H1 (cell line): ENCODE data around the gene ROBO2. TPM values are rescaled to one million over a fixed set of nuclear protein-coding genes. Genes with fewer than 3 reads are reported as not detected.

Source experiments
- CTCF ChIA-PET: fragments of 300-600 bp; sonication (Branson Sonifier 250); formaldehyde crosslinking; loops from one replicate; lab custom pipeline; 2021; ENCODE audit not compliant: partially characterized antibody; lab: Charles Lee
- POLR2A ChIA-PET: fragments of 300-600 bp; sonication (Branson Sonifier 250); formaldehyde crosslinking; loops from one replicate; lab custom pipeline; 2021; ENCODE audit warnings: inconsistent platforms; ENCODE audit not compliant: partially characterized antibody; lab: Charles Lee
- DNase-seq, 2 experiments: peaks; one replicate each; pipeline versions ENCODE4 v3.0.0 to v3.0.0-alpha.2; 2010 to 2022; ENCODE audit warnings: low spot score in 2 of 2, low read depth in 1 of 2, mixed read lengths in 1 of 2
- FAIRE-seq: peaks from 2 replicates; lab custom pipeline; 2011; peaks lifted over from hg19 to GRCh38; lab: Jason Lieb, UNC
- H2AFZ ChIP-seq: 2 replicates; pipeline ENCODE4 v1.8.1; 2012; ENCODE audit warnings: low read length, inconsistent platforms
- H2AK5ac ChIP-seq: 2 replicates; pipeline ENCODE4 v1.6.1; 2013; ENCODE audit warnings: low read depth, low read length
- H2BK120ac ChIP-seq: replicated peaks from 2 replicates; pipeline ENCODE3; 2013; ENCODE audit warnings: low read depth, low read length, inconsistent platforms
- H2BK12ac ChIP-seq: 2 replicates; pipeline ENCODE4 v1.6.1; 2013; ENCODE audit warnings: low read depth, low read length
- H2BK15ac ChIP-seq: 2 replicates; pipeline ENCODE4 v1.6.1; 2013; ENCODE audit warnings: low read length
- H2BK20ac ChIP-seq: 2 replicates; pipeline ENCODE4 v1.6.1; 2013; ENCODE audit warnings: low read length
- H2BK5ac ChIP-seq: 2 replicates; pipeline ENCODE4 v1.6.1; 2013; ENCODE audit warnings: low read depth, low read length
- H3K14ac ChIP-seq: 2 replicates; pipeline ENCODE4 v1.6.1; 2013; ENCODE audit warnings: inconsistent platforms; ENCODE audit not compliant: insufficient read length
- H3K18ac ChIP-seq: 2 replicates; pipeline ENCODE4 v1.6.1; 2013; ENCODE audit warnings: low read length; ENCODE audit errors: extremely low read depth
- H3K23ac ChIP-seq: 2 replicates; pipeline ENCODE4 v1.6.1; 2013; ENCODE audit warnings: inconsistent platforms; ENCODE audit not compliant: insufficient read length
- H3K23me2 ChIP-seq: 2 replicates; pipeline ENCODE4 v1.6.1; 2013; ENCODE audit warnings: low read depth, low read length
- H3K27ac ChIP-seq: 2 replicates; pipeline ENCODE4 v1.6.1; 2011; ENCODE audit warnings: low read depth, low read length, inconsistent platforms
- H3K27me3 ChIP-seq, 4 experiments: replicated peaks in 1 of 4; 1 replicate in 1 of 4; 2 replicates in 3 of 4; pipeline versions ENCODE4 v1.6.1 to v1.8.1; 2011 to 2013; ENCODE audit warnings: low read length in 3 of 4, mild to moderate bottlenecking in 3 of 4, inconsistent platforms in 2 of 4, mixed read lengths in 2 of 4, moderate library complexity in 1 of 4; ENCODE audit not compliant: control insufficient read depth in 3 of 4, insufficient read depth in 3 of 4; ENCODE audit errors: extremely low read depth in 1 of 4
- H3K36me3 ChIP-seq, 4 experiments: 2 replicates each; pipeline versions ENCODE4 v1.6.1 to v1.8.1; 2011 to 2013; ENCODE audit warnings: mild to moderate bottlenecking in 4 of 4, low read length in 3 of 4, moderate library complexity in 2 of 4, control low read depth in 1 of 4, inconsistent platforms in 1 of 4; ENCODE audit not compliant: insufficient read depth in 4 of 4, control insufficient read depth in 2 of 4
- H3K4ac ChIP-seq: replicated peaks from 2 replicates; pipeline ENCODE3; 2013; ENCODE audit warnings: low read length, low read depth, mixed read lengths, inconsistent platforms; ENCODE audit not compliant: insufficient read length
- H3K4me1 ChIP-seq, 4 experiments: replicated peaks in 1 of 4; 1 replicate in 1 of 4; 2 replicates in 3 of 4; pipeline versions ENCODE4 v1.6.1 to v1.8.1; 2011 to 2013; ENCODE audit warnings: low read length in 3 of 4, inconsistent platforms in 2 of 4, mixed read lengths in 1 of 4; ENCODE audit not compliant: insufficient read depth in 4 of 4, control insufficient read depth in 3 of 4
- H3K4me2 ChIP-seq, 2 experiments: 2 replicates each; pipeline versions ENCODE4 v1.6.1 to v1.8.1; 2011 to 2013; ENCODE audit warnings: low read depth in 2 of 2, low read length in 2 of 2, control low read depth in 1 of 2, inconsistent platforms in 1 of 2, mild to moderate bottlenecking in 1 of 2; ENCODE audit not compliant: insufficient read depth in 1 of 2
- H3K4me3 ChIP-seq, 4 experiments: fragments of 200-600, 300-600 bp in 1 of 4; sonication (generic), shearing (Covaris generic), sonication (Bioruptor Twin) in 1 of 4; 2 replicates each; pipeline versions ENCODE4 v1.5.1 to v1.8.1; 2011 to 2016; ENCODE audit warnings: low read length in 4 of 4, low read depth in 3 of 4, control low read depth in 2 of 4, inconsistent platforms in 2 of 4, mild to moderate bottlenecking in 2 of 4, mixed read lengths in 1 of 4, moderate library complexity in 1 of 4; ENCODE audit not compliant: insufficient read depth in 2 of 4; ENCODE audit errors: extremely low read depth in 1 of 4
- H3K56ac ChIP-seq: replicated peaks from 2 replicates; pipeline ENCODE3; 2013; ENCODE audit warnings: low read depth, mild to moderate bottlenecking, mixed read lengths, low read length, inconsistent platforms; ENCODE audit not compliant: insufficient read length
- H3K79me1 ChIP-seq: 2 replicates; pipeline ENCODE4 v1.6.1; 2013; ENCODE audit warnings: low read depth, low read length, control low read depth
- H3K79me2 ChIP-seq, 2 experiments: 2 replicates each; pipeline versions ENCODE4 v1.6.1 to v1.8.1; 2012 to 2013; ENCODE audit warnings: low read length in 2 of 2, mild to moderate bottlenecking in 2 of 2, inconsistent platforms in 1 of 2; ENCODE audit not compliant: insufficient read depth in 2 of 2, control insufficient read depth in 1 of 2
- H3K9ac ChIP-seq, 4 experiments: replicated peaks in 1 of 4; 1 replicate in 1 of 4; 2 replicates in 3 of 4; pipeline versions ENCODE4 v1.6.1 to v1.8.1; 2011 to 2013; ENCODE audit warnings: low read depth in 3 of 4, low read length in 3 of 4, control low read depth in 2 of 4, mild to moderate bottlenecking in 2 of 4, moderate library complexity in 2 of 4, inconsistent platforms in 1 of 4; ENCODE audit errors: extremely low read depth in 1 of 4
- H3K9me3 ChIP-seq, 2 experiments: 2 replicates each; pipeline versions ENCODE4 v1.6.1 to v1.8.1; 2012 to 2013; ENCODE audit warnings: mild to moderate bottlenecking in 2 of 2, moderate library complexity in 2 of 2, control low read depth in 1 of 2, inconsistent platforms in 1 of 2, low read depth in 1 of 2, low read length in 1 of 2, mixed read lengths in 1 of 2; ENCODE audit not compliant: insufficient read depth in 2 of 2
- H4K20me1 ChIP-seq, 2 experiments: replicated peaks in 1 of 2; 2 replicates each; pipeline versions ENCODE3 to v1.8.1; 2011 to 2013; ENCODE audit warnings: inconsistent platforms in 2 of 2, low read length in 2 of 2, mild to moderate bottlenecking in 1 of 2; ENCODE audit not compliant: insufficient read depth in 2 of 2, control insufficient read depth in 1 of 2
- H4K5ac ChIP-seq: 2 replicates; pipeline ENCODE4 v1.6.1; 2013; ENCODE audit warnings: low read length, low read depth, mixed read lengths, inconsistent platforms; ENCODE audit not compliant: insufficient read length
- H4K8ac ChIP-seq: 2 replicates; pipeline ENCODE4 v1.8.0; 2013; ENCODE audit warnings: mild to moderate bottlenecking, moderate library complexity, low read length, inconsistent platforms; ENCODE audit not compliant: insufficient read depth; ENCODE audit errors: extremely low read depth
- H4K91ac ChIP-seq: replicated peaks from 2 replicates; pipeline ENCODE3; 2013; ENCODE audit warnings: low read length, mixed read lengths, inconsistent platforms; ENCODE audit not compliant: insufficient read length
- CBX5 ChIP-seq: fragments of 300-800, 300-1000 bp; sonication (generic); IDR thresholded peaks from 2 replicates; pipeline ENCODE4 v1.7.1; 2016; ENCODE audit warnings: antibody characterized with exemption, low read length, low read depth
- CBX8 ChIP-seq: fragments of 300-800, 300-1000 bp; sonication (generic); IDR thresholded peaks from 2 replicates; pipeline ENCODE4 v1.7.1; 2016; ENCODE audit warnings: low read depth, low read length, borderline replicate concordance
- EP300 ChIP-seq, 2 experiments: IDR thresholded peaks; 1 replicate in 1 of 2; 2 replicates in 1 of 2; pipeline ENCODE4 v1.6.1; 2011 to 2012; ENCODE audit warnings: low read depth in 2 of 2, low read length in 2 of 2, mild to moderate bottlenecking in 2 of 2, borderline replicate concordance in 1 of 2, inconsistent platforms in 1 of 2, moderate library complexity in 1 of 2
- GTF2F1 ChIP-seq: IDR thresholded peaks from 2 replicates; pipeline ENCODE4 v1.6.1; 2012; ENCODE audit warnings: low read depth, low read length, improper control_type of control experiment, borderline replicate concordance
- KDM5A ChIP-seq: fragments of 200-600 bp; IDR thresholded peaks from 2 replicates; pipeline ENCODE4 v1.7.1; 2012; ENCODE audit warnings: mild to moderate bottlenecking, low read length, inconsistent platforms, mixed read lengths
- SAP30 ChIP-seq: fragments of 300-600 bp; sonication (generic); IDR thresholded peaks from 2 replicates; pipeline ENCODE4 v1.7.1; 2012; ENCODE audit warnings: low read length, moderate library complexity, mild to moderate bottlenecking, inconsistent platforms; ENCODE audit not compliant: insufficient read depth, insufficient replicate concordance
- SIN3A ChIP-seq, 2 experiments: IDR thresholded peaks in 1 of 2; conservative IDR thresholded peaks in 1 of 2; 2 replicates each; pipeline ENCODE4 v1.6.1; 2011 to 2012; ENCODE audit warnings: low read length in 2 of 2, improper control_type of control experiment in 1 of 2, low read depth in 1 of 2, mild to moderate bottlenecking in 1 of 2
- SP2 ChIP-seq: IDR thresholded peaks from 2 replicates; pipeline ENCODE4 v1.6.1; 2012; ENCODE audit warnings: mild to moderate bottlenecking, low read length, inconsistent platforms
- SP4 ChIP-seq: IDR thresholded peaks from 2 replicates; pipeline ENCODE4 v1.6.1; 2012; ENCODE audit warnings: low read length, inconsistent platforms
- SUZ12 ChIP-seq: fragments of 200-600 bp; sonication (generic); IDR thresholded peaks from 2 replicates; pipeline ENCODE4 v1.6.1; 2012; ENCODE audit warnings: mild to moderate bottlenecking, inconsistent platforms, low read length, moderate library complexity, mixed read lengths
- TCF12 ChIP-seq: IDR thresholded peaks from 2 replicates; pipeline ENCODE4 v1.6.1; 2011; ENCODE audit warnings: low read depth, mild to moderate bottlenecking, low read length
- WGBS, 2 experiments: shearing (Covaris generic) in 1 of 2; methylation state at CpG; one replicate each; pipeline versions ENCODE4 v1.1.6 to v1.1.7; 2013 to 2015; ENCODE audit warnings: low lambda C conversion rate in 2 of 2, mixed read lengths in 2 of 2, inconsistent platforms in 1 of 2, low coverage in 1 of 2, missing lambda C conversion rate in 1 of 2; ENCODE audit not compliant: insufficient replicate concordance in 2 of 2, insufficient coverage in 1 of 2, insufficient read length in 1 of 2; ENCODE audit errors: extremely low coverage in 1 of 2, missing lambda C conversion rate in 1 of 2; 5-methylcytosine and 5-hydroxymethylcytosine counted together
- polyA plus RNA-seq, 7 experiments: library from polyadenylated mRNA; depleted of rRNA in 3 of 7; stranded (reverse) in 5 of 7; unstranded in 2 of 7; fragments of >200 nt in 5 of 7; fragments of 200-250 nt in 2 of 7; gene quantifications; 1 replicate in 5 of 7; 2 replicates in 1 of 7; 4 replicates in 1 of 7; pipeline versions ENCODE4 v1.2.1 to v1.2.3, GENCODE V29; 2011 to 2013; ENCODE audit warnings: missing spikeins in 2 of 7, mixed read lengths in 2 of 7
- total RNA-seq: library from RNA; stranded (reverse); fragmentation: NEBNext Ultra II Directional; extraction: Animal tissue kit (Norgen Biotek cat#: 25700); gene quantifications from 2 replicates; pipeline ENCODE4 v1.2.1, GENCODE V29; 2021

The ROBO2 gene
- total and polyA plus RNA-seq, 2 of the 8 experiments (the other 6 are each of a cell fraction or from before 2014, with no cell fraction given), result 1.5 to 2.9 TPM

DNA sequence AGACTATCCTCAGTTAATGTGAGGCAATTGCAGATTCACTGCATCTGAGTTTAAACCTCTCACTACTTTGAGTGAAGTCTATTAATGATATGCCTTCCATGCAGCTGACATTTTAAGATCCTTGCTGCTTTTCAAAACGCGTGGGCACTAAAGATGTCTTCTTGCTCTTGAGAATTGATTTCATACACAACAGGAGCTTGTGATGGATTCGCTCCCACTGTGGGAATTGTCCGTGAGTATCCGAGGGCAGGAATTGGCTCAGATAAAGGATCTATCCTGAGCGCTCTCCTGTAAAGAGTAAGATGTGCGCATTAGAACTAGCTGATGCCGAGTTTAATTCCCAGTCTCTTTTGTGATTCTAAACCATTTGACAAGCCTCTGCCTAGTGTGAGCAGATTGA is 167.9 kb downstream of the ROBO2 start:
- Histone ChIP-seq H3K14ac (no peak overlapping the region), H4K20me1 (no peaks in the 10 kb centered on the region), H2BK12ac (no peak overlapping the region), H3K4me3 (no peak overlapping the region), H2AFZ (no peak overlapping the region), H4K91ac (no peak overlapping the region), H2AK5ac (no peak overlapping the region), H3K23me2 (no peaks in the 10 kb centered on the region), H3K79me1 (no peaks in the 10 kb centered on the region), H3K4ac (no peak overlapping the region), H3K9ac (no peak overlapping the region), H3K23ac (no peak overlapping the region), H3K79me2 (no peaks in the 10 kb centered on the region), H3K27ac (no peak overlapping the region), H2BK5ac (no peak overlapping the region), H2BK120ac (no peak overlapping the region), H2BK15ac (no peak overlapping the region), H2BK20ac (no peak overlapping the region), H3K4me1 (peaks cover 0 to 2% (median 0%) of the 10 kb centered on the region in 4 experiments; a peak in 2 of 7 replicates), H4K8ac (no peak overlapping the region), H4K5ac (no peak overlapping the region), H3K4me2 (no peak overlapping the region), H3K9me3 (no peaks in the 10 kb centered on the region), H3K27me3 (no peaks in the 10 kb centered on the region), H3K36me3 (no peaks in the 10 kb centered on the region), H3K56ac (no peak overlapping the region), H3K18ac (no peak overlapping the region)
- no peak for FAIRE-seq
- ChIA-PET CTCF (interaction anchor here (1.0 to 1.2 kb wide), 2 partner anchors 20 to 49 kb away, joined by 3 to 5 read pairs; no protein-coding TSS in a partner anchor), POLR2A (no interaction called here)
- no peak for DNase-seq
- WGBS, 2 experiments, result 85% methylated on average over 8 of the region's 8 CpGs; no CpG with 5 or more reads in 1 of the 2 experiments
- TF ChIP-seq CBX8 (no peak), KDM5A (no peak), SAP30 (no peak), CBX5 (no peak), SP2 (no peak), TCF12 (no peak), SP4 (no peak), GTF2F1 (no peak), SUZ12 (no peak), EP300 (IDR thresholded peaks at IDR 0.05; ENCODE audit: borderline replicate concordance in 1 of 2, low read depth in 2 of 2, low read length in 2 of 2) (no peak), SIN3A (conservative IDR thresholded peaks at IDR 0.05 in 1 of 2, IDR thresholded peaks at IDR 0.05 in 1 of 2; ENCODE audit: low read depth in 1 of 2, low read length in 2 of 2) (no peak)
